ENCODE data around the gene NELFB.

Gene NELFB

DNA sequence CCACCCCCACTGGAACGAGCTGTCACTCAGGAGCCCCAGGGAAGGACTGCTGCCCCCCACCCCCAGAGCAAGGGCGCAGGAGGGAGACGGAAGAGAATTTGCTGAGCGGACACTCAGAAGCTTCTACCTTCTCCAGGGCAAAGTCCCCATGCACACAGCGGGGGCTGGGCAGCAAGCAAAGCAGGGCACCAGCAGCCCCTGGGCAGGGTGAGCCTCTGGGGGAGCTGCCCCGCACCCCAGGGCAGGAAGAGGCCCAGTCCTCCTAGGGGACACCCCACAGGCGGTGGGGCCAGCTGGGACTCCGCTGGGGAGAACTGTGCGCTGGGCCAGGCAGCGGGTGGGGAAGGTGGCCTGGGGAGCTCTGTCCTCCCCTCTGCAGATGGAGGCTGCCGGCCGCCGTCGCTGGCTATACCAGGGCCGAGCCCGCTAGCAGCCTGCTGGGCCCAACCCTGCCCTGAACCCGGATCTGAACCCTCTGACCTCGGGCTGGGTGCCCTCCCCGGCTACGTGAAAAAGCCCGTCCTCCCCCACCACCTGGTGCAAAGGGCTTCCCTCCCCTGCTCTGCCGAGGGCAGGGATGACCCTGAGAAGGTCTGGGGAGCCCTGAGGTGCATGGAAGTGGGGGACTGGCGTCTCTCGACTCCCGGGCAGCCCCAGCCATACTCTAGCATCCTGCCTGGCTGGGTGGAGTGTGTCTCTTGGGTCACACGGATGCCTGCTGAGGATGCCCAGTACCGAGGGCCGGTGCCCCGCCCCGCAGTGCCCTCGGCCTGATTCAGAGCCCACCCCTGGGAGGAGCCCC, 25.0 kb upstream of the NELFB start:
- H3K4me3 ChIP-seq (ENCODE audit: low read depth, low read length) = no peak overlapping the region
- DNase-seq (ENCODE audit: low read depth) = no peak
- TF ChIP-seq CTCF (IDR thresholded peaks at IDR 0.05; ENCODE audit: low read depth, low read length) (no peak), POLR2A (IDR thresholded peaks at IDR 0.05; ENCODE audit: extremely low read depth, insufficient read length) (no peak), MYC (IDR thresholded peaks at IDR 0.05; ENCODE audit: low read depth, low read length) (no peak)
- TF ChIP-seq, protein P1, sequence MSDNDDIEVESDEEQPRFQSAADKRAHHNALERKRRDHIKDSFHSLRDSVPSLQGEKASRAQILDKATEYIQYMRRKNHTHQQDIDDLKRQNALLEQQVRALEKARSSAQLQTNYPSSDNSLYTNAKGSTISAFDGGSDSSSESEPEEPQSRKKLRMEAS (IDR thresholded peaks at IDR 0.05; ENCODE audit: low read depth, low read length) = no peak

- TF ChIP-seq CTCF (IDR thresholded peaks at IDR 0.05; ENCODE audit: low read depth, low read length) (no peak), MYC (IDR thresholded peaks at IDR 0.05; ENCODE audit: low read depth, low read length) (no peak), POLR2A (IDR thresholded peaks at IDR 0.05; ENCODE audit: extremely low read depth, insufficient read length) (no peak)
- TF ChIP-seq, protein P1 (IDR thresholded peaks at IDR 0.05; ENCODE audit: low read depth, low read length) = no peak
- DNase-seq (ENCODE audit: low read depth) = no peak
- H3K4me3 ChIP-seq (ENCODE audit: low read depth, low read length) = no peak within 1 kb of the TSS
Observed at GRCh38 chr9:137230705-137231371, 24.3 kb upstream of the NELFB start, which contains the start of gene SLC34A3. Gene SLC34A3 (plus strand): TSS chr9:137230901. CDS start chr9:137231703, 802 bp downstream.

DNA sequence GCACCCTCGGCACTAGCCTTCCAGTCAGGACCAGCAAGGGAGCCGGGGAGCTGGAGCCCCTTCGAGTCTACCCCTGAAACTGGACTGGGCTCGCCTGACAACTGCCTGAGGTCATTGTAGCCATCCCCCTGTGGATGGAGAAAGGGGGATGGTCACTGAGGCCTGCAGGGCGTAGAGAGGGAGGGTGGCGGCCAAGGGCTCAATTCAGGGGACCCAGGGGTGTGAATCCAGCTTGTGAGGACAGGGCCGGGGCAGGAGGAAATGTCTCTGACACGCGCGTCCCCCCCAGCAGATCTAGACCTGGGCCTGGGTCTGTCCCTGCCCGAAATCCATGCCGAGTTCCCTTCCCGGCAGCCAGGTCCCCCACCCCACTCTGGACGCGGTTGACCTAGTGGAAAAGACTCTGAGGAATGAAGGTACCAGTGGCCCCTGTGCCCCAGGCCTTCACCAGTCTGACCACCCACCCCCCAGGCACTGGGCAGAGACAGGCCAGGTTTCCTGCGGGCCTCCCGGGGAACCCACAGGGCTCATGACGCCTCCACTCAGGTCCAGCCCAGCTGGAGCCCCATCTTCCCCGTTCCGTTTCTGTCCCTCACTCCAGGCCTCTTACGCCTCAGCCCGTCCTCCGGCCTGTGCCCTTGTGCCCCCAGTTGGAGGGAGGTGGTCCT, 23.6 kb upstream of the NELFB start:
- no peak for TF ChIP-seq CTCF (IDR thresholded peaks at IDR 0.05; ENCODE audit: low read depth, low read length)
- no peak for TF ChIP-seq POLR2A (IDR thresholded peaks at IDR 0.05; ENCODE audit: extremely low read depth, insufficient read length)
- no peak for TF ChIP-seq MYC (IDR thresholded peaks at IDR 0.05; ENCODE audit: low read depth, low read length)
- TF ChIP-seq, protein P1 (IDR thresholded peaks at IDR 0.05; ENCODE audit: low read depth, low read length) = no peak
- no peak overlapping the region for H3K4me3 ChIP-seq (ENCODE audit: low read depth, low read length)
- no peak for DNase-seq (ENCODE audit: low read depth)

DNA sequence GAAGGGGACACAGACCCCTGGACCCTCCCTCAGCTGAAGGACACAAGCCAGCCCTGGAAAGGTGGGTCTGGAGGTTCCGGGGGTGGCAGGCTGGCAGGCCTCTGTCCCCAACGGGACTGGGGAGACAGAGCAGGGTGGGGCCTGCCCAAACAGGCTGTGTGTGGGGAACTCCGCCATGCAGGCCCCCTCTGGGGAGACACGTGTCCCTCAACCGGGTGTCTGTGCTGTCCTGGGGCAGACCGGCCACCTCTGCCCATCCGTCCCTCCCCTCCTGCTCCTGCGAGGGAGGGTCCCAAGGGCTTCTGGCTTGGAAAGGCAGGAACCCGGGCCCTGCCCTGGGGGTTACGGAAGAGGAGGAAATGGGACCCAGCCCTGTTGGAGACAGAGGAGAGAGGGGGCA, 23.0 kb upstream of the NELFB start:
- no peak overlapping the region for H3K4me3 ChIP-seq (ENCODE audit: low read depth, low read length)
- TF ChIP-seq POLR2A (IDR thresholded peaks at IDR 0.05; ENCODE audit: extremely low read depth, insufficient read length) (no peak), MYC (IDR thresholded peaks at IDR 0.05; ENCODE audit: low read depth, low read length) (no peak), CTCF (IDR thresholded peaks at IDR 0.05; ENCODE audit: low read depth, low read length) (no peak)
- TF ChIP-seq, protein P1 (IDR thresholded peaks at IDR 0.05; ENCODE audit: low read depth, low read length) = no peak
- no peak for DNase-seq (ENCODE audit: low read depth)

GRCh38 chr9:137232510-137232909, 22.6 kb upstream of the NELFB start:
- TF ChIP-seq CTCF (IDR thresholded peaks at IDR 0.05; ENCODE audit: low read depth, low read length) (no peak), MYC (IDR thresholded peaks at IDR 0.05; ENCODE audit: low read depth, low read length) (no peak), POLR2A (IDR thresholded peaks at IDR 0.05; ENCODE audit: extremely low read depth, insufficient read length) (no peak)
- TF ChIP-seq, protein P1 (IDR thresholded peaks at IDR 0.05; ENCODE audit: low read depth, low read length) = no peak
- no peak overlapping the region for H3K4me3 ChIP-seq (ENCODE audit: low read depth, low read length)
- no peak for DNase-seq (ENCODE audit: low read depth)
